CD8-positive, alpha-beta memory T cell (primary cell): ENCODE measurements around the gene EPN2. TPM values are rescaled to one million over a fixed set of nuclear protein-coding genes. Genes with fewer than 3 reads are reported as not detected.

Experiments used
- CTCF ChIA-PET: fragments of 350-600 bp; sonication (Branson Sonifier 250); formaldehyde crosslinking; loops from one replicate; lab custom pipeline; 2021; ENCODE audit warnings: antibody characterized with exemption; lab: Charles Lee
- POLR2A ChIA-PET: fragments of 350-600 bp; sonication (Branson Sonifier 250); formaldehyde crosslinking; loops from one replicate; lab custom pipeline; 2021; ENCODE audit warnings: antibody characterized with exemption; lab: Charles Lee
- DNase-seq, 5 donors: peaks; one replicate each; pipeline versions ENCODE4 v3.0.0 to v3.0.0-alpha.2; 2020 to 2022; ENCODE audit warnings: mixed read lengths in 1 of 5
- H3K27ac ChIP-seq: one replicate; pipeline ENCODE4 v1.7.0; 2013; ENCODE audit warnings: low read depth, mild to moderate bottlenecking, low read length, moderate library complexity
- H3K27me3 ChIP-seq: 2 replicates; pipeline ENCODE4 v1.7.0; 2013; ENCODE audit warnings: low read length, mild to moderate bottlenecking; ENCODE audit not compliant: insufficient read depth, poor library complexity, severe bottlenecking
- H3K36me3 ChIP-seq: 2 replicates; pipeline ENCODE4 v1.7.0; 2013; ENCODE audit warnings: mild to moderate bottlenecking, low read length, moderate library complexity; ENCODE audit not compliant: insufficient read depth
- H3K4me1 ChIP-seq: 2 replicates; pipeline ENCODE4 v1.7.0; 2013; ENCODE audit warnings: mild to moderate bottlenecking, low read length, moderate library complexity; ENCODE audit not compliant: insufficient read depth
- H3K4me3 ChIP-seq: 2 replicates; pipeline ENCODE4 v1.7.0; 2013; ENCODE audit warnings: mild to moderate bottlenecking, low read length
- H3K9me3 ChIP-seq: 2 replicates; pipeline ENCODE4 v1.7.0; 2013; ENCODE audit warnings: mild to moderate bottlenecking, low read length
- H3K27ac Mint-ChIP-seq, 8 donors: one replicate each; pipeline ENCODE4 v1.8.0; 2020 to 2021; ENCODE audit warnings: mixed read lengths in 8 of 8, mild to moderate bottlenecking in 6 of 8, inconsistent platforms in 3 of 8, moderate library complexity in 3 of 8
- H3K27me3 Mint-ChIP-seq, 2 donors: one replicate each; pipeline ENCODE4 v1.8.0; 2020 to 2021; ENCODE audit warnings: mixed read lengths in 2 of 2, mild to moderate bottlenecking in 1 of 2, moderate library complexity in 1 of 2
- H3K36me3 Mint-ChIP-seq, 3 donors: one replicate each; pipeline ENCODE4 v1.8.0; 2020 to 2021; ENCODE audit warnings: mixed read lengths in 3 of 3, inconsistent platforms in 1 of 3, mild to moderate bottlenecking in 1 of 3
- H3K4me1 Mint-ChIP-seq, 3 donors: one replicate each; pipeline ENCODE4 v1.8.0; 2020 to 2021; ENCODE audit warnings: mixed read lengths in 3 of 3, inconsistent platforms in 1 of 3, mild to moderate bottlenecking in 1 of 3
- H3K4me3 Mint-ChIP-seq, 7 donors: one replicate each; pipeline ENCODE4 v1.8.0; 2020 to 2021; ENCODE audit warnings: mixed read lengths in 7 of 7, mild to moderate bottlenecking in 6 of 7, moderate library complexity in 4 of 7, inconsistent platforms in 2 of 7
- H3K9me3 Mint-ChIP-seq, 5 donors: one replicate each; pipeline ENCODE4 v1.8.0; 2020 to 2022; ENCODE audit warnings: mixed read lengths in 5 of 5, mild to moderate bottlenecking in 3 of 5, moderate library complexity in 2 of 5, inconsistent platforms in 1 of 5
- polyA plus RNA-seq: library from polyadenylated mRNA; unstranded; fragments of 300-500 nt; fragmentation: Illumina TruSeq; gene quantifications from one replicate; pipeline ENCODE4 v1.2.3, GENCODE V29; 2021
- total RNA-seq, 2 experiments: library from RNA; stranded (reverse); gene quantifications; one replicate each; pipeline ENCODE4 v1.2.3, GENCODE V29; 2021

Gene EPN2
- total and polyA plus RNA-seq, 3 experiments from 2014 or later, result 9.0 to 10.4 (median 9.7) TPM

- no peaks in the 10 kb centered on the region for H3K9me3 Mint-ChIP-seq
- no peaks in the 10 kb centered on the region for H3K36me3 ChIP-seq
- H3K27me3 Mint-ChIP-seq, result peaks cover 5 to 8% of the 10 kb centered on the region in 2 donors
- peaks cover 10 to 16% (median 11%) of the 10 kb centered on the region in 3 donors for H3K4me1 Mint-ChIP-seq
- H3K27me3 ChIP-seq, result no peaks in the 10 kb centered on the region
- H3K27ac ChIP-seq, result peak within 1 kb of the TSS; percentile 73
- no peaks in the 10 kb centered on the region for H3K9me3 ChIP-seq
- ChIA-PET POLR2A (interaction anchor here (0.5 to 1.8 kb wide), 4 partner anchors 16 to 286 kb away, joined by 4 to 18 read pairs (median 4); partner anchors contain the start of genes ALDH3A2 and MAPK7), CTCF (interaction anchor here (0.6 to 8.0 kb wide), 41 partner anchors 8 to 409 kb away, joined by 3 to 152 read pairs (median 4); partner anchors contain the start of genes MAPK7 and MFAP4)
- peak; percentile 90 to 97 (median 93) for DNase-seq
- peaks cover 7% of the 10 kb centered on the region for H3K4me1 ChIP-seq
- H3K27ac Mint-ChIP-seq, result peak within 1 kb of the TSS; percentile 80 to 95 (median 91)
- peak within 1 kb of the TSS; percentile 89 for H3K4me3 ChIP-seq
- peak within 1 kb of the TSS; percentile 89 to 96 (median 93) for H3K4me3 Mint-ChIP-seq
- peaks cover 0 to 2% (median 0%) of the 10 kb centered on the region in 3 donors for H3K36me3 Mint-ChIP-seq
Measured at GRCh38 chr17:19362277-19363113, 125.3 kb downstream of the EPN2 start, which contains the start of gene B9D1. Gene B9D1, minus strand, starts transcription at chr17:19362723. Its CDS starts 154 bp downstream, at chr17:19362569.

- peaks cover 10 to 16% (median 11%) of the 10 kb centered on the region in 3 donors for H3K4me1 Mint-ChIP-seq
- no peaks in the 10 kb centered on the region for H3K36me3 ChIP-seq
- ChIA-PET CTCF (interaction anchor here (0.7 to 8.0 kb wide), 39 partner anchors 8 to 409 kb away, joined by 3 to 152 read pairs (median 4); partner anchors contain the start of genes MAPK7 and MFAP4), POLR2A (interaction anchor here (0.5 to 1.8 kb wide), 4 partner anchors 15 to 285 kb away, joined by 4 to 18 read pairs (median 4); partner anchors contain the start of genes ALDH3A2 and MAPK7)
- no peaks in the 10 kb centered on the region for H3K9me3 Mint-ChIP-seq
- peak overlapping the region; percentile 89 to 96 (median 93) for H3K4me3 Mint-ChIP-seq
- H3K4me3 ChIP-seq, result no peak overlapping the region
- H3K36me3 Mint-ChIP-seq, result peaks cover 0 to 2% (median 0%) of the 10 kb centered on the region in 3 donors
- no peak overlapping the region for H3K27ac ChIP-seq
- no peaks in the 10 kb centered on the region for H3K9me3 ChIP-seq
- no peak for DNase-seq
- H3K27me3 ChIP-seq, result no peaks in the 10 kb centered on the region
- peaks cover 3 to 8% of the 10 kb centered on the region in 2 donors for H3K27me3 Mint-ChIP-seq
- peaks cover 7% of the 10 kb centered on the region for H3K4me1 ChIP-seq
- H3K27ac Mint-ChIP-seq, result peak overlapping the region in 6 of 8 donors; percentile 80 to 95 (median 91)
Measured at GRCh38 chr17:19363114-19363438, 125.9 kb downstream of the EPN2 start.

- CTCF ChIA-PET, result interaction anchor here (0.8 to 8.0 kb wide), 34 partner anchors 8 to 408 kb away, joined by 3 to 152 read pairs (median 4); partner anchors contain the start of genes MAPK7 and MFAP4
- peaks cover 3 to 8% of the 10 kb centered on the region in 2 donors for H3K27me3 Mint-ChIP-seq
- peaks cover 0 to 2% (median 0%) of the 10 kb centered on the region in 3 donors for H3K36me3 Mint-ChIP-seq
- H3K36me3 ChIP-seq, result no peaks in the 10 kb centered on the region
- peak overlapping the region in 4 of 7 donors; percentile 23 to 94 (median 48) for H3K4me3 Mint-ChIP-seq
- H3K27ac ChIP-seq, result no peak overlapping the region
- H3K27me3 ChIP-seq, result no peaks in the 10 kb centered on the region
- no peaks in the 10 kb centered on the region for H3K9me3 ChIP-seq
- DNase-seq, result peak in 1 of 5 donors; percentile 42
- no peak overlapping the region for H3K4me3 ChIP-seq
- H3K9me3 Mint-ChIP-seq, result no peaks in the 10 kb centered on the region
- peaks cover 12 to 19% (median 13%) of the 10 kb centered on the region in 3 donors for H3K4me1 Mint-ChIP-seq
- peak overlapping the region in 6 of 8 donors; percentile 70 to 95 (median 80) for H3K27ac Mint-ChIP-seq
- peaks cover 7% of the 10 kb centered on the region for H3K4me1 ChIP-seq
- POLR2A ChIA-PET, result interaction anchor here (1.0 to 1.8 kb wide), 3 partner anchors 15 to 284 kb away, joined by 4 to 18 read pairs (median 5); partner anchors contain the start of genes ALDH3A2 and MAPK7
Measured at GRCh38 chr17:19363460-19364035, 126.4 kb downstream of the EPN2 start.

- Histone ChIP-seq H3K36me3 (no peaks in the 10 kb centered on the region), H3K9me3 (no peaks in the 10 kb centered on the region), H3K27ac (no peak overlapping the region), H3K4me3 (no peak overlapping the region), H3K4me1 (peaks cover 18% of the 10 kb centered on the region), H3K27me3 (no peaks in the 10 kb centered on the region)
- ChIA-PET CTCF (interaction anchor here (1.3 to 8.0 kb wide), 4 partner anchors 11 to 402 kb away, joined by 5 to 152 read pairs (median 64); partner anchors contain the start of gene MAPK7), POLR2A (no interaction called here)
- Mint-ChIP-seq H3K36me3 (peaks cover 0 to 2% (median 0%) of the 10 kb centered on the region in 3 donors), H3K4me3 (no peak overlapping the region), H3K27ac (no peak overlapping the region), H3K27me3 (peaks cover 0 to 2% of the 10 kb centered on the region in 2 donors), H3K4me1 (peaks cover 25 to 33% (median 26%) of the 10 kb centered on the region in 3 donors), H3K9me3 (no peaks in the 10 kb centered on the region)
- peak in 1 of 5 donors; percentile 10 for DNase-seq
Measured at GRCh38 chr17:19364699-19365498, 127.7 kb downstream of the EPN2 start.

GRCh38 chr17:19365499-19365817 lies 128.3 kb downstream of the EPN2 start:
- peaks cover 0 to 2% (median 0%) of the 10 kb centered on the region in 3 donors for H3K36me3 Mint-ChIP-seq
- POLR2A ChIA-PET, result no interaction called here
- Histone ChIP-seq H3K36me3 (no peaks in the 10 kb centered on the region), H3K9me3 (no peaks in the 10 kb centered on the region), H3K27me3 (no peaks in the 10 kb centered on the region), H3K27ac (no peak overlapping the region), H3K4me3 (no peak overlapping the region), H3K4me1 (peaks cover 24% of the 10 kb centered on the region)
- H3K4me1 Mint-ChIP-seq, result peaks cover 31 to 38% (median 32%) of the 10 kb centered on the region in 3 donors
- no peaks in the 10 kb centered on the region for H3K9me3 Mint-ChIP-seq
- no peak overlapping the region for H3K4me3 Mint-ChIP-seq
- DNase-seq, result peak in 1 of 5 donors; percentile 36
- peaks cover 0 to 2% of the 10 kb centered on the region in 2 donors for H3K27me3 Mint-ChIP-seq
- CTCF ChIA-PET, result interaction anchor here (1.3 to 8.0 kb wide), 4 partner anchors 11 to 401 kb away, joined by 5 to 152 read pairs (median 64); partner anchors contain the start of gene MAPK7
- peak overlapping the region in 2 of 8 donors; percentile 14 to 32 for H3K27ac Mint-ChIP-seq

- H3K36me3 ChIP-seq, result no peaks in the 10 kb centered on the region
- H3K27me3 Mint-ChIP-seq, result peaks cover 0 to 2% of the 10 kb centered on the region in 2 donors
Measured at GRCh38 chr17:19365833-19366636, 128.9 kb downstream of the EPN2 start.

More at GRCh38 chr17:19365833-19366636, 128.9 kb downstream of the EPN2 start:
- DNase-seq, result peak in 1 of 5 donors; percentile 27
- peaks cover 37 to 44% (median 38%) of the 10 kb centered on the region in 3 donors for H3K4me1 Mint-ChIP-seq
- peaks cover 0 to 2% (median 0%) of the 10 kb centered on the region in 3 donors for H3K36me3 Mint-ChIP-seq
- Histone ChIP-seq H3K4me3 (no peak overlapping the region), H3K4me1 (peaks cover 29% of the 10 kb centered on the region), H3K27ac (no peak overlapping the region), H3K9me3 (no peaks in the 10 kb centered on the region), H3K27me3 (no peaks in the 10 kb centered on the region)
- H3K27ac Mint-ChIP-seq, result peak overlapping the region in 5 of 8 donors; percentile 20 to 72 (median 38)
- ChIA-PET POLR2A (no interaction called here), CTCF (interaction anchor here (0.7 to 8.0 kb wide), 4 partner anchors 11 to 400 kb away, joined by 3 to 152 read pairs (median 64); partner anchors contain the start of gene MAPK7)
- H3K9me3 Mint-ChIP-seq, result no peaks in the 10 kb centered on the region
- H3K4me3 Mint-ChIP-seq, result peak overlapping the region in 2 of 7 donors; percentile 11 to 23
